SH-SY5Y (cell line): ENCODE measurements around the gene GALT.

Experiments used
- GATA2 ChIP-seq: IDR thresholded peaks from 2 replicates; pipeline ENCODE4 v1.6.1; 2011; ENCODE audit warnings: mild to moderate bottlenecking, low read depth, low read length
- GATA3 ChIP-seq: IDR thresholded peaks from 2 replicates; pipeline ENCODE4 v1.6.1; 2011; ENCODE audit warnings: low read depth, mild to moderate bottlenecking, low read length, moderate library complexity

The GALT gene

GRCh38 chr9:34675048-34675714 is 28.7 kb downstream of the GALT start:
- no peak for TF ChIP-seq GATA3
- TF ChIP-seq GATA2 = no peak

DNA sequence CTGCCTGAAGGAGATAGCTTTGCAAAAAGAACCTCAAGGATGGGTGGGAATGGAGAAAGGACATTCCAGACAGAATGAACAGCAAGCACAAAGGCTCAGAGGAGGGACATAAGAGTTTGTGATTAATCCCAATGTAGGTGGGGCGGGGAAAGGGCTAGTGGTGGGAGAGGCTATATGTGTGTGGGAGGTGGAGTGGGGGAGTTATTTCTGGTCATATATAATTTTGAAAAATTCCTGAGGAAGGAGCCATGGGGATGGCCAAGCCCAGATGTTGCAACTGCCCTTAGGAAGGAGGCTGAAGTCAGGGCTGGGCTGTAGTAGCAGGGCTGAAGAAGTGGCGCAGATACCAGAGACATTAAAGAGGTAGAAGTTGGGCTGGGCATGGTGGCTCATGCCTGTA is 29.4 kb downstream of the GALT start:
- TF ChIP-seq GATA3 = no peak
- no peak for TF ChIP-seq GATA2

GRCh38 chr9:34684145-34684544 is 37.7 kb downstream of the GALT start:
- TF ChIP-seq GATA3 (no peak), GATA2 (no peak)

GRCh38 chr9:34684816-34685215 is 38.3 kb downstream of the GALT start:
- TF ChIP-seq GATA2 = no peak
- TF ChIP-seq GATA3 = no peak

- TF ChIP-seq GATA2 (no peak), GATA3 (no peak)
Measured at GRCh38 chr9:34685591-34685990, 39.1 kb downstream of the GALT start.

GRCh38 chr9:34686231-34686630 is 39.8 kb downstream of the GALT start:
- TF ChIP-seq GATA3 (no peak), GATA2 (no peak)

- TF ChIP-seq GATA2 (no peak), GATA3 (no peak)
Measured at GRCh38 chr9:34686732-34687131, 40.3 kb downstream of the GALT start.

DNA sequence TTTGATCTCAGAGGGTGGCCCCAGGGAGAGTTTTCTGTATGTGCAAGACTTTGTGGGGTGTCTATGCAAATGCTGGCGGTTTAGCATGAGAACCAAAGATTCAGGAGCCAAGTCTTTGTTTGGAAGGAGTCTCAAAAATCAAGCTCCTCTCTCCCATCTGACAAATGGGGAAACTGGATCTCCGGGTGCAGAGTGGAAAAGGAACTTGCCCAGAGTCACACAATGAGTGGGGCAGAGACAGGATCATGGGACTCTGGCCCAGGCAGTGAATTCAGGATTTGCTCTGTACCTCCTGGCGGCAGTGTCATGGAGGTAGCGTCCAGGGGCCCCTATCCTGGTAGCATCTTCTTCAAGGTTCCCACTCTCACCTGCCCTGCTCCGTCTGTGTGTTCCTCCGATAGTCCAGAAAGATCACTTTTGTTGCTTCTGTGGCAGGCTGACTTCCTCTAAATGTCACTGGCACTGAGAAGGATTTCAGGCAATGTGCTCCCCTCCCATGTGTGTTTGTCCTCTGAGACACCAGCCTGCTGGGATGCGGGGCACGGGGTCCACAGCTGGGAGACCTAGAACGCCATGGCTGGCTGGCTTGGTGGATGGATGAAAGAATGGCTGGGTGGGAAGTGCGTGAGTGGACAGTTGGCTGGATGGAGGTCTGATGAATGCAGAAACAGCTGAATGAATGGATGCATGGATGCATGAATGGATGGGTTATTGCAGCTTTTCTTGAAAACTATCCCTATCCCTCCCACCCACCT is 41.0 kb downstream of the GALT start:
- no peak for TF ChIP-seq GATA2
- no peak for TF ChIP-seq GATA3

- no peak for TF ChIP-seq GATA3
- TF ChIP-seq GATA2 = no peak
Measured at GRCh38 chr9:34688329-34689115, 42.0 kb downstream of the GALT start.

- TF ChIP-seq GATA3 (no peak), GATA2 (no peak)
Measured at GRCh38 chr9:34689116-34689470, 42.6 kb downstream of the GALT start.

DNA sequence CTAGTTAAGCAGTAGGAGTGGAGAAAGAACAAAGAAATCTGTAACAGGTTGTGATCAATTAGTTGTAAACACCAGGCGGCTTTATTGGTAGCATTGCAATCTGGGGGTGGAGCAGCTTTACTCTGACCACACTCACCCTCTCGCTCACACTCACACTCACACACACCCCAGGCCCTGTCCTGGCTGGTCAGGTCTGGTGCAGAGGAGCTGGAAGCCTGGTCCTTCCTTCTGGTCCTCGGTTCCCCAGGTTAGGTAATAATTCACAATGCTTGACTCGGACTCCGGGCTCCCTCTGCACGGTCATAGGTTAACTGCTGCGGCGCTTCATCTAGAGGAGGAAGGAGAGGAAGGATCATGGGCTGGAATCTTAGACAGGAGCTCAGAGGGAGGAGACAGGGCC is 43.0 kb downstream of the GALT start:
- TF ChIP-seq GATA3 (no peak), GATA2 (no peak)

DNA sequence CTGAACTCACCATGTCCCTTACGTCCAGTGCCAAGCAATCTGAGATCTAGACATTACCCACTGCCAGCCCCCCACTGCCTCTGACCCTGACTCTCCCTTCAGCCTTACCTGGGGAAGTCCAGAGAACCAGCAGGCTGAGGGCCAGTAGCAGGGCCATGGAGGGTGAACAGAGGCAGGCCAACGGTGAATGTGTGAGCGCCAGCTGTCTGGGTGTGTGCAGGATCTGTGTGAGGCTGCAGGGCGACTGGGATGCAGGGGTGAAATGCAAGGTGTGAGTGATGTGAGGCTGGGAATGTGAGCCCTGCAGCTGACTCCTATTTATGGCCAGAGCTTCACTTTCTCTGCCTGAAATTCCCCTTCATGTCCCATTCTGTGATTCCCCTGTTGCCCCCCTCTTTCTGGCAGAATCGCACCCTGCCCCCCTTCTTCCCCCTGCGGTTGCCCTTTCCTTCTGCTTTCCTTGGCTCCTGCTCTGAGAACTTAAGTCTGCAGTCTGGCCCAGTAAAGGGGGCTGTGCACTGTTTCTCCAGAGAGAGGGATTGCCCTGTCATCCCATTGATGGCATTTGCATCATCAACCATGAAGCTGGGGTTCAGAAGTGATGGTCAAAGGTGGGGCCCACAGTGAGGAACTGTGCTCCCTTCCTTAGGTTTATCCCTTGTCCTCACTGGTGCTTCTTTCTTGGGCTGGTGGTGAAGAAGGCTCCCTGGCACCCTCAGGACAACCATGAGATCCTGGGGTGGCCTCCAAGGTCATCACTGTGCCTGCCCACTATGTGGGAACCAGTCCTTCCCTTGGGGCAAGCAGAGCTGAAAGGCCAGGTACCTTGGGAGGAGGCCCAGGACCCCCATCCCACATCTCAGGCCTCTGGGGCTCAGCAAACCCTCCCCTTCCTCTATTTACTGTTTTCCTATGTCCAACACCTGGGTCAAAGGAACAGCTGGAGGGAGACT is 44.8 kb downstream of the GALT start, which contains the start of gene CCL19:
Gene CCL19 (minus strand): TSS at position 294 of the 953 bp plus-strand sequence. CDS start 137 bp downstream, at position 157.
- TF ChIP-seq GATA2 (no peak), GATA3 (no peak)

DNA sequence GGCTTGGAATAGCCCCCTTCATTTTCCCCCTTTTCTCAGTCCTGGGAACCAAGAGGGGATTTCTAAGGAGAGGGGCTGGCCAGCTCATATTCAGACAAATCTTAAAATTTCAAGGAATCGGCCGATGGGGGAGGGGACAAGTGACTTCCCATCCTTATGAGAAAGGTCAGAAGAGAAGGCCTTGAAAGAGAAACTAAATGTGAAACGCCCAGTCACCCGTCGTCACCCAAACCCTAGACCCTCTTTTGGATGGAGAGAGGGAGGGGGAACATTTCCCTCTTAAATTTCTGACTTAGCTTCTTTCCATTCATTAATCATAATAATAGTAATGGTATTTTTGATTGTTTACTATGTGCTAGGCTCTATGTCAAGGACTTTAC is 45.5 kb downstream of the GALT start:
- TF ChIP-seq GATA2 = no peak
- no peak for TF ChIP-seq GATA3

GRCh38 chr9:34693560-34693959 is 47.1 kb downstream of the GALT start:
- TF ChIP-seq GATA2 (no peak), GATA3 (no peak)
